HG03196 (cell line): ENCODE measurements around the gene OR4D2.

ENCODE experiments used
- ATAC-seq: cut with Tn5 transposase; IDR thresholded peaks from one replicate; pipeline ENCODE4 v1.9.1; 2021; ENCODE audit not compliant: unreplicated experiment

OR4D2 gene

GRCh38 chr17:58207451-58207850, 40.7 kb downstream of the OR4D2 start:
- ATAC-seq, result no peak

GRCh38 chr17:58208344-58208743, 41.6 kb downstream of the OR4D2 start:
- no peak for ATAC-seq

- no peak for ATAC-seq
Observed at GRCh38 chr17:58210922-58211321, 44.1 kb downstream of the OR4D2 start.

- ATAC-seq, result no peak
Observed at GRCh38 chr17:58215685-58216084, 48.9 kb downstream of the OR4D2 start.

GRCh38 chr17:58217766-58218165, 51.0 kb downstream of the OR4D2 start:
- no peak for ATAC-seq

- peak; percentile 92 for ATAC-seq
Observed at GRCh38 chr17:58219007-58219788, 52.4 kb downstream of the OR4D2 start, which contains the start of gene MKS1. MKS1 (minus strand) TSS chr17:58219255; CDS start chr17:58219230, 25 bp downstream.

- ATAC-seq, result no peak
Observed at GRCh38 chr17:58219789-58220183, 53.0 kb downstream of the OR4D2 start.
